ENCODE data around the gene MCOLN1. TPM values are rescaled to one million over a fixed set of nuclear protein-coding genes. Genes with fewer than 3 reads are reported as not detected.

The MCOLN1 gene
- total and polyA plus RNA-seq, 2 of the 8 experiments (the other 6 are each of a cell fraction or from before 2014, with no cell fraction given): 19.1 to 40.0 TPM

GRCh38 chr19:7541828-7542443, 19.5 kb downstream of the MCOLN1 start (continued):
- TF ChIP-seq SIX5 (IDR thresholded peaks at IDR 0.05; ENCODE audit: low read depth, low read length) (no peak), SP4 (IDR thresholded peaks at IDR 0.05; ENCODE audit: low read length) (no peak), BCL11A (IDR thresholded peaks at IDR 0.05; ENCODE audit: low read depth in 2 of 2, low read length in 2 of 2) (no peak), SRF (IDR thresholded peaks at IDR 0.05; ENCODE audit: low read depth, low read length) (no peak), RAD21 (IDR thresholded peaks at IDR 0.05 in 1 of 2, conservative IDR thresholded peaks at IDR 0.05 in 1 of 2; ENCODE audit: low read depth in 2 of 2, low read length in 2 of 2) (no peak)
